Ecto neural progenitor cell (in vitro differentiated cells): ENCODE data around the gene TAB2.

Experiments used
- DNase-seq: peaks from one replicate; pipeline ENCODE4 v3.0.0-alpha.2; 2018; ENCODE audit warnings: low spot score

Gene TAB2

GRCh38 chr6:149317644-149318571 lies at the start of gene TAB2:
Gene TAB2, plus strand, starts transcription at chr6:149317712. Its CDS starts 52,286 bp downstream, at chr6:149369998.
- no peak for DNase-seq

- DNase-seq = no peak
Observed at GRCh38 chr6:149268146-149268545, 49.4 kb upstream of the TAB2 start.

DNA sequence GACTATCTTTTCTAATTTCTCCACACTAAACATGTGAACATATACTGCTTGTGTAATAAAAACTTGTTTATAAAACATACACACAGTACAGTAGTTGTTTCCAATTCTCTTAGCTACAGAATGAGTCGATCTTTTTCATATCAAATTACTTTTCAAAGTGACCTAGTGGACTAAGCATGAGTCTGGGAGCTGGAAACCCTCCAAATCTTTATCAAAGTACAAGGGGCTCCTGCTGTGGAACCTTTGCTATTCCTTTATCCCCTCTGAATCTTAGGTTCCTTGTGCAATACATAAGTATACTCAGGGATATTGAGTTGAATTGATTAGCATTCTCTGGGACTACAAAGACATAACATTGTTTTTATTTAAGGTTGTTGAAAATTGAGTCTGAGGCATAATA lies 48.7 kb upstream of the TAB2 start:
- DNase-seq = no peak

DNA sequence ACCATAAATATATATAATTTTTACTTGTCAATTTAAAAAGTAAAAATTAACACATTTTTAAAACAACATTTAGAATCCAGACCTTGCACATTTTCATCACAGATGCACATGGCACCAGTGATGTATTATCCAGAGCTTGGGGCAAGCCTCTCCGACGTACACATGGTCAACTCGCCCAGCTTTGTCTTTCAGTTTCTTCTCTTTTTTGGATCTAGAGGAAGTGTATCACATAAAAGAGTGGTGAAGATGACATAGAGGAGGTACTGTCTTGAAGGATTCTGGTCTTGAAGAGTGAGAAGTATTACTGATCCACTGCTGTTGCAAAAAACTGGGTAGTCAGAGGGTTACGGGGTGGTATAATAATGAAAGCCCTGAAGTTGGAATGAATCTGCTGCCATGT lies 46.9 kb upstream of the TAB2 start:
- no peak for DNase-seq

DNA sequence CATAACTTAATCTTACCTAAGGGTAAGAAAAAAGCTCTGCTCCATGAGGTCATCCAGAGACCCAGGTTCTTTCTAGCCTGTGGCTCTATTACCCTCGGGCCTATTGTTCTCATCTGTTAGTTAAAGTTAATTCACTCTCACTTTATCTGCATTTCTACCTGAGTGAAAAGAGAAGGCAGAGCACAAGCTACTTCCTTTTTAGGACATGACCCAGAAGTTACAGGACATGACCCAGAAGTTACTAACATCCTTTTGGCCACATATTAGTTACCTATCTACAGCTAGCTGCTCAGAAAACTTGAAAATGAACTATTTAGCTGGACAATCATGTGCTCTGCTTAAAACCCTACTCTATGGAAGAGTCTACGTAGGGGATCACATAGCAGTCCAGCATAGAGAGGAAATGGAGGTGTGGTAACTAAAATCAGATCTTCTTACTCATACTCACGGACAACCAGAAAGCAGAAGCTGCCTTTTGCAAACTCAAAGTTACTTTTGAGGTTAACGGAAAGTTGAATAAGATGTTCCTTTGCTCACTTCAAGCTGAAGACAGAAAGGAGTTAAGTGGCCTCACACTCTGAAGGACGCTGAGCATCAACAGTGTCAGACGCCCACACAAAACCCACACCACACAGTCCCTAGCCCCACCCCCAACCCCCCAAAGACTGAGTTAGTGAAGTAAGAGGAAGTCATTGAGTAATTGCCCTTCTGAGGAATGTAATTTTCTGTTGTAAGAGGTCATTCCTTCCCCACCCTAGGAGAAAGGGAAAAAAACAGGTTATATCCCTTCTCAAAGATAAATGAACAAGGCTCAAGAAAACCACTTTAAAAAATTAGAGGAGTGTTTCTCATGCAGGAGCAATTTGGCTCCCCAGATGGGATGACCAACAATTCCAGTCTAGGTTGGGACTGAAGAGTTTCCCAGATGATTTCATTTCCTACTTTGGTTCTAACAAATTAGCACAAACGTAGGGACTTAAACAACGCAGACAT lies 45.9 kb upstream of the TAB2 start:
- no peak for DNase-seq

GRCh38 chr6:149273318-149273717 lies 44.2 kb upstream of the TAB2 start:
- DNase-seq = no peak

GRCh38 chr6:149275621-149276020 lies 41.9 kb upstream of the TAB2 start:
- DNase-seq = no peak

DNA sequence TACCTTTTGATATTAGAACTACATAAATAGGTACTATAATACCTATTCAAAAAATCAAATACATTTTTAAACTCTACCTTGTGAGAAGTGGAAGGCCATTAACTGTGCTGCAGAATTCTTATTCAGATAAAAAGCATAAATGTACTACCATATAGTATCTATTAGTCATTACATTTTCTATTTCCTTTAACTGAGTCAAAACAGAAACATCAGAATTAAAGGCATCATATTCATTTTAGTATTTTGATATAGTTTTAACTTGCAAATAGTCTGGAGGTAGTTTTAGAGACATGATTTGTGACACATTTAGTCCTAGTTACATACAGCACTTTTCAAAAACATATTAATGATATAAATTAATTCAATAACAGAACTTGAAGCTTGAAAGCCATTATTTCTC lies 39.9 kb upstream of the TAB2 start:
- no peak for DNase-seq

DNA sequence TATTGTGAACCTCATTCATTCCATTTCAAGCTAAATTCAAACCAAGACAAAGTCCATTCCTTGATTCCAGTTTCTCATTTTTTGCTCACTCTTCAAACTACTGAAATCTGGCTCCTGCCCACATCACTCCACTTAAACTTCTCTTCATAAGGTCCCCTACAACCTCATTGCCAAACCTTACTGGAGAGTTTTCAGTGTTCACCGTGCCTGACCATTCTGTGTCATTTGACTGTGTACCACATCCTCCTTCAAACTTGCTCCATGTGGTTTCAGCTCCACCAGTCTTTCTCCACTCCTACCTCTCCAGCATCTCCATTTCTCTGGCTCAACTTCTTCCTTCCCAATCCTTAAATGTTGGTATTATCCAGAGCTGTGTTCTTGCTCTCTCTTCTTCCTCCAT lies 38.5 kb upstream of the TAB2 start:
- no peak for DNase-seq

DNA sequence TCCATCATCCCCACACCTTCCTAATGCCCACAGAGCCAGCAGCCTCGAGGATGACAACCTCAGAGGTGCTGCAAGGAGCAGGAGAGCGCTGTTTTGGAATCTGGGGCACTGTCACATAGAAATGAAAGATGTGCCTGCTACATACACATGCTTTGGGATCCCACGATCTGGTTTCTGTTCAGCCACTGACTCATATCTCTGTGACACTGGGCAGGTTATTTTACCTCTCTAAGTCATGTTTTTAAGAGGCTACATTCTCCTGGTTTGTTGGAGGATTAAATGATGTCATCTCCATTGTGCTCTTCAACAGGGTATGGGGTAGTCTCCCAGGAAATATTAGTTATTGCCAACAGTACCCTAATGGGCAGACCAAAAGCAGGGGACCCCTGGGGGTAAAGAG lies 32.6 kb upstream of the TAB2 start:
- no peak for DNase-seq

- no peak for DNase-seq
Observed at GRCh38 chr6:149285626-149286025, 31.9 kb upstream of the TAB2 start.

DNA sequence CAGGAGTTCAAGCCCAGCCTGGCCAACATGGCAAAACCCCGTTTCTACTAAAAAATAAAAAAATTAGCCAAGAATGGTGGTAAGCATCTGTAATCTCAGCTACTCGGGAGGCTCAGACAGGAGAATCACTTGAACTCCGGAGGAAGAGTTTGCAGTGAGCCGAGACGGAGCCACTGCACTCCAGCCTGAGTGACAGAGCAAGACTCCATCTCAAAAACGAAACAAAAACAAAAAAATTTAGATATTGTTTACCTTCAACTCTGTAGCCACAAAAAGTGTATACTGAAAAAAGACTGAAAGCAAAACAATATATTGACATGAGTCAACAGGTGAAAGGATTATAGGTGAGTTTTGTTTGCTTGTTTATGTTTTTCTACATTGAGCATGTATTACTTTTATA lies 30.6 kb upstream of the TAB2 start:
- no peak for DNase-seq

DNA sequence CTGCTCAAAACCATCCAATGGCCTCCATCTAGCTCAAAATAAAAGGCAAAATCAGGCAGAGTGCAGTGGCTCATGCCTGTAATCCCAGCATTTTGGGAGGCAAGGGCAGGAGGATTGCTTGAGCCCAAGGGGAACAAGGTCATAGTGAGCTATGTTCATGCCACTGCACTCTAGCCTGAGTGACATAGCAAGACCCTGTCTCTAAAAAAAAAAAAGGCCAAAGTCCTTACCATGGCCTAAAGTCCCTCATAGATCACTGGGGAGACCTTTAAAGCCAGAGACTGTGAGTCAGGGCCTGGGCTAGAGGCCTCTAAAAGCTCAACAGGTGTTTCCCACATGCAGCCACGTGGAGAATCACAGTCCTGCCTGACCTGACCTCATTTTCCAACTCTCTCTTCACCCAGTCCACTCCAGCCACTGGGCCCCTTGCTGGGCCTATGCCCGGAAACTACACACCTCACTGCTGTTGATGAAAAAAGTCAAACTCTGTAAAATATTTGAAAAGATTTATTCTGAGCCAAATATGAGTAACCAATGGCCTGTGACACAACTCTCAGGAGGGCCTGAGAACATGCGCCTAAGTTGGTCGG lies 28.2 kb upstream of the TAB2 start:
- no peak for DNase-seq

- no peak for DNase-seq
Observed at GRCh38 chr6:149289966-149290365, 27.5 kb upstream of the TAB2 start.

DNA sequence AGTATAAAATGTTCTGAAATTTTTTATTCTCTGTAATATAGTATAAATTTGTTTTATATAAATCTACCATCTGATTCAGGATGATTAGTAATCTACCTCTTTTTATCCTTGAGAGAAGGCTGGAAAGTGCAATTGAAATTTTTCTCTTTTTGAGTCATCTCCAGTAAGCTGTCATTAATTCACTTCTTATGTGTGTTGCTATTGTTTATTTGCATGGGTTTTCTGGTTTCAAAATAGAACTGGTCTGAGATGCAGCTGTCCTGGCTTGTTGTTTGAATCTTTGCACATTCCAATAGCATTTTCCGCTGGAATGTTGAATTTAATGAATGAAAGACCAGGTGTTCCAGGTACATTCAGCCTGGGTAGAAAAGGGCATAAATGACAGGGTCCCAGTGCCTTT lies 24.3 kb upstream of the TAB2 start:
- no peak for DNase-seq

- no peak for DNase-seq
Observed at GRCh38 chr6:149300563-149300962, 16.9 kb upstream of the TAB2 start.

- no peak for DNase-seq
Observed at GRCh38 chr6:149302723-149303122, 14.8 kb upstream of the TAB2 start.

GRCh38 chr6:149303468-149303867 lies 14.0 kb upstream of the TAB2 start:
- DNase-seq = no peak

DNA sequence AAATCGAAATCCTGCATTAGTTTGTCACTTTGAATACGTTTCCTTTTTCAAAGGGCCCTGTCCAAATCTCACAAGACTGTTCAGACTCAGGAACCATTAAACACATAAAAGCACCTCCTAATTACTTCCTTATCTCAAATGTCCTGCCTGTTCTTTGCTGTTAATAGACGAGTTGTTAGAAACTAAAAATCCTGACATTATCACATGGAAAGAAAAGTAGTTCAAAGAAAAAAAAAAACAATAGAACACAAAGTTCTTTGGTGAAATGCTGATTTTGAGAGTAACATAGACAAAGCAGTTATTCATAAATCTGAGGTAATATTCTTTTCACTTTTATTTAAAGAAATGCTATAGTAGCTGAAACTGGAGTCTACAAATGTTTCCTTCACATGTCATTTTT lies 12.1 kb upstream of the TAB2 start:
- DNase-seq = no peak

GRCh38 chr6:149306967-149307366 lies 10.5 kb upstream of the TAB2 start:
- no peak for DNase-seq

- DNase-seq = no peak
Observed at GRCh38 chr6:149311293-149311692, 6.2 kb upstream of the TAB2 start.

- DNase-seq = no peak
Observed at GRCh38 chr6:149311766-149312165, 5.7 kb upstream of the TAB2 start.
